Occipital lobe (tissue), 2 donors: ENCODE measurements around the gene DDO. TPM values are rescaled to one million over a fixed set of nuclear protein-coding genes. Genes with fewer than 3 reads are reported as not detected.

ENCODE experiments used
- DNase-seq: peaks from one replicate; lab custom pipeline; 2025; lab: John Stamatoyannopoulos, UW
- total RNA-seq: library from RNA; depleted of rRNA; stranded (reverse); fragments of >200 nt; gene quantifications from one replicate; pipeline ENCODE4 v1.2.3, GENCODE V29; 2014

DDO gene
- total RNA-seq, 1 donor from 2014 or later = 0.16 TPM

GRCh38 chr6:110421749-110422443 lies 6.5 kb upstream of the DDO start:
- DNase-seq = no peak

DNA sequence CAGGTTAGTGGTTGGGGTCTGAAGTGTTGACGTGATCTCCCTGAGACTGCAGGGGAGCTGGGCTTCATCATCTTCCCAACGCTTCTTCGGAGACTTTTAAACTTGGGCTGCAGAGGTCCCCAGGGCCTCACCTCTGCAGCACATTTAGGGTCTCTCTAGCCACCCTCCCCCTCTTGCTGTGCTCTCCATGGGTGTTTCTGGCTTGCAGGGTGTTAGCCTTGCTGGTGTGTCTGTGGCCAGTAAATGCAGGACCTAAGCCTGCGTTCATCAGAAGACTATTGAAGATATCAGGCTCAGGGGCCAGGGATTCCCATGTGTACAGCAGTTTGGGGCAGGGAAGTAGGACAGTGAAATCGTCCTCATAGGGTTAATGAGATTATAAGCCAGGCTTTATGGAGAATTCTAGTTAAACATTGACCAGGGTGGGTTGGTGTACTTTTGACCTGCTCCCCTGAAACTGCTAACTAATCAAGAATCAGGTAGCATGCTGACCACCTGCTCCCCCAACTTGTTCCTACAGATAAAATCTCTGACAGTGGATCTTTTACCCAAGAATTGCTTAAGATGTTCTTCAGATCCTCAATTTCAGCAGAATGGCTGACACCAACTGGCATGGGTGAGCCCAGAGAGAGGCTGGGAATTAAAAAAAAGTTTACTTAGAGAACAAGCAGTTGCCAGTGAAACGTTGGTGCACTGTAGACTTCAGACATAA lies 3.8 kb upstream of the DDO start:
- no peak for DNase-seq

DNA sequence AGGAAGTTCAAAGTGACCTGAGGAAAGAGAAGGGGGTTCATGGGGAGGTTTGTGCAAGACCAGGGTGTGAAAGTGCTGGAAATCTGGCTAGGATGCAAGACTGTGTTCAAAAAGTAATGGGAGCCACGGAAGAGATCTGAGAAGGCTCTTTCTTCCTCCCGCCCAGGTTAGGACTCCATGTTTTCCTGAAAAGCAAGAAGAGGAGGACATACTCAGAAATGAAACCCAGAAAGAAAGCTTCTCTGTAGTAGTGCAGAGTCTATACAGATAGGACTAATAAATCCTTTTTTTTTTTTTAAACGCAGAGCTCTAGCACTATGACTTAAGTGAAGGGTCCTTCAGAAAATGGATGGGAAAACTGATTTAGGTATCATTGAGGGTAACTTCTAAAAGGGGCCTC lies 3.2 kb upstream of the DDO start:
- no peak for DNase-seq

GRCh38 chr6:110414669-110415068 lies 706 bp downstream of the DDO start:
- no peak for DNase-seq

GRCh38 chr6:110412360-110412759 lies 3.0 kb downstream of the DDO start:
- DNase-seq = no peak

- no peak for DNase-seq
Measured at GRCh38 chr6:110410511-110410910, 4.9 kb downstream of the DDO start.

GRCh38 chr6:110409794-110410193 lies 5.6 kb downstream of the DDO start:
- no peak for DNase-seq

DNA sequence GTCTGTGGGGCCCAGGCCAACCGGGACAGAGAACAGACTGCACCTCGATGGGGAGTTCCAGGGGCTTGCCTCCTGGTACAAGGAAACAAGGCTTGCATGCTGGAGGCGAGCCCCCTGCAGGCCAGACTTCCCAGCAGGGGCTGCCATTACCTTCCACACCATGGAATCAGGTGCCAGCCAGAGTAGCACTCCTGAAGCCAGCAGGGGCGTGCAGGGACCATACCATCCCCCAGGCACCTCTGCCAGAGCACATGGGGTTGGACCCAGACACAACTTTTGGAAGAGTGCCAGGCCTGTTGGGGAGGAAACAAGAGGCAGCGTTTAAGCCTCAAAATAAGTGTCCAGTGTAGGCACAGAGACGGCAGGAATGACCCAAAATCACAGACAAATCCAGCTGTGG lies 6.5 kb downstream of the DDO start:
- no peak for DNase-seq

- no peak for DNase-seq
Measured at GRCh38 chr6:110404607-110405006, 10.8 kb downstream of the DDO start.

GRCh38 chr6:110401585-110402176 lies 13.7 kb downstream of the DDO start:
- DNase-seq = no peak

GRCh38 chr6:110400208-110400607 lies 15.2 kb downstream of the DDO start:
- no peak for DNase-seq

- DNase-seq = no peak
Measured at GRCh38 chr6:110399219-110400071, 15.9 kb downstream of the DDO start.

DNA sequence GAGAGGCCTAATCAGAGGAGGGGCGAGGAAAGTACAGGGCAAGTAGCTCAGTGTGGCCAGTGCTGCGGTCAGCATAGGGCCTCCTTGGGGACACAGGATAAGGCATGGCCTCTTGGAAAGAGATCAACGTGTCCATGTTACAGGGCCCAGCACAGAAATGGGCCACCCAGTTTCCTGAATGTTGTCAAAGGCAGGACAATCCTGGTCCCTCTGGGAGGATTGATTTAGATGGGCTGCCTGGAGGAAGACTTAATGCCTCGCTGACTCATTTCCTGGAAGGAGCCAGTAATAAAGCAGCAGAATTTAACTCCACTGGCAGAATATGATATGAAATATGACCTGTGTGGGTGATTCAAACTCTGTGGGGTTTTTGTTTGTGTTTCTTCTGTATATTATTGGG lies 16.6 kb downstream of the DDO start:
- DNase-seq = no peak

DNA sequence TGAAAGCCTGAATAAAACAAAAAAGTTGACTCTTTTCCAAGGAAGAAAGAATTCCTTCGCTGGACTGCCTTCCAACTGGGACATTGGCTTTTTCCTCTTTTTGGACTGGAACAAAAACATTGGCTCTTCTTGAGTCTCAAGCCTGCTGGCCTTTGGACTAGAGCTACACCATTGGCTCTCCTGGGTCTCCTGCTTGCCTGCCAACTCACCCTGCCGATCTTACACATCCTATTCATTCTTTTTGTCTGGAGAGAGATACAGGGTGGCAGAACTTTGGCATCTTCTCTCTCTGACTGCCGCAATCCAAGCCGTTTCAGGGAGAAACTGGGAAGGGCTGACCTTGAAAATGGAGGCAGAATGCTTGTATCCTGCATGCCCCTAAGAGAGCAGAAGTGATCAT lies 20.2 kb downstream of the DDO start:
- DNase-seq = no peak

DNA sequence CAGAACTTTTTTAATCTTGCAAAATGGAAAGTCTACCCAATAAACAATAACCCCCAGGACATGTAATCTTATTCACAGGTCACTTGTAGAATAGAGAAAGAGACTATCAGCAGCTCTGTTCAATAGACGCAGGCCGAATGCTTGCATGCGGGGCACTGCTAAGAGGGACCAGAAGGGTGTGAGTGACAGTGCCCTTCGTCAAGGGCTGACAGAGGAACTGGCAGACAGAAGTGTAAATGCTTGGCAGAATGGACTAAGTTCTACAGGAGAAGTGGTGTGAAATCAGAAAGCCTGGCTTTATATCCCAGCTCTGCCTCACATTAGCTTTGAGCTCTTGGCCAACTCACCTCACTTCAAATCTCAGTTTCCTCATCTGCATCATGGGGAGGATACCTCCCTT lies 21.0 kb downstream of the DDO start:
- no peak for DNase-seq

DNA sequence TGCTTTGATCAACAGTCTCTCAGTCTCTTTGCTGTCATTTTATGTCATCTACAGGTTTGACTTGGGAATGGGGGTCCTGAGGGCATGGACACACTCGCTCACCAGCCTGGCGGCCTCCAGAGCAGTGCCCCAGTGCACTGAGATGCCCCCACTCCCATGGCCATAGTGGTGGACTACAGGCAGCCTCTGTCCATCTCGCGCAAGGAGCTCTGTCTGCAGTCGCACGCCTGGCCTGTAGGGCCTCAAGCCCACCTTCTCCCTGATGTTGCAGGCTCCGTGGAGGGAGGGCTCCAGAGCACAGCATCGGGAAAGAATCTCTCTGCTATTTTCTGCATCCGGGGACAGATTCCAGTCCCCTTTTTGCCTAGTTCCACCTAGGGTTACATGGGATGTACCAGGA lies 22.6 kb downstream of the DDO start:
- no peak for DNase-seq

- DNase-seq = no peak
Measured at GRCh38 chr6:110390404-110390803, 25.0 kb downstream of the DDO start.

GRCh38 chr6:110389689-110390382 lies 25.5 kb downstream of the DDO start:
- no peak for DNase-seq

- no peak for DNase-seq
Measured at GRCh38 chr6:110387986-110388385, 27.4 kb downstream of the DDO start.

DNA sequence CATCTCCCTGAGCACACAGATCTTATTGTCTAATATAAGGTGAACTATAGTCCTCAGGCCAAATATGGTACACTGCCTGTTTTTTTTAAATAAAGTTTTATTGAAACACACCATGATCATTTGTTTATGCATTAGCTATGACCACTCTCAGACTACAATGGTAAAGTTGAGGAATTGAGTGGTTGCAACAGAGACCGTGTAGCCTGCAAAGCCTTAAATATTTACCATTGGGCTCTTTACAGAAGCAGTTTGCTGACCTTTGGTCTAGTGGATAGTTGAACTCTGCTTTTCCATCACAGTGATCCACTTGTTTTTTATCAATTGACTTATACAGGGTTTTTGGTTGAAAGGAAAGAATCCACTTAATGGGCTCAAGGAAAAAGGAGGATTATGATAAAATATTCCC lies 29.9 kb downstream of the DDO start:
- no peak for DNase-seq

GRCh38 chr6:110378552-110378951 lies 36.8 kb downstream of the DDO start:
- no peak for DNase-seq
